Measurements from ENCODE around the gene PPFIA4.

Gene PPFIA4

GRCh38 chr1:203098445-203098844, 72.2 kb downstream of the PPFIA4 start:
- DNase-seq (ENCODE audit: low read depth in 4 of 4, low spot score in 1 of 4), result no peak

- no peak for DNase-seq (ENCODE audit: low read depth in 4 of 4, low spot score in 1 of 4)
Measured at GRCh38 chr1:203098914-203099520, 72.7 kb downstream of the PPFIA4 start.

GRCh38 chr1:203099805-203100515, 73.7 kb downstream of the PPFIA4 start:
- DNase-seq (ENCODE audit: low read depth in 4 of 4, low spot score in 1 of 4), result no peak

GRCh38 chr1:203100516-203100869, 74.2 kb downstream of the PPFIA4 start:
- DNase-seq (ENCODE audit: low read depth in 4 of 4, low spot score in 1 of 4), result no peak

- no peak for DNase-seq (ENCODE audit: low read depth in 4 of 4, low spot score in 1 of 4)
Measured at GRCh38 chr1:203101813-203102634, 75.7 kb downstream of the PPFIA4 start.

- DNase-seq (ENCODE audit: low read depth in 4 of 4, low spot score in 1 of 4), result no peak
Measured at GRCh38 chr1:203103216-203103615, 76.9 kb downstream of the PPFIA4 start.

- no peak for DNase-seq (ENCODE audit: low read depth in 4 of 4, low spot score in 1 of 4)
Measured at GRCh38 chr1:203103829-203104495, 77.7 kb downstream of the PPFIA4 start.

- no peak for DNase-seq (ENCODE audit: low read depth in 4 of 4, low spot score in 1 of 4)
Measured at GRCh38 chr1:203104789-203105390, 78.6 kb downstream of the PPFIA4 start.

GRCh38 chr1:203112475-203112874, 86.2 kb downstream of the PPFIA4 start:
- no peak for DNase-seq (ENCODE audit: low read depth in 4 of 4, low spot score in 1 of 4)

- DNase-seq (ENCODE audit: low read depth in 4 of 4, low spot score in 1 of 4), result no peak
Measured at GRCh38 chr1:203113308-203113707, 87.0 kb downstream of the PPFIA4 start.

GRCh38 chr1:203114202-203114601, 87.9 kb downstream of the PPFIA4 start:
- DNase-seq (ENCODE audit: low read depth in 4 of 4, low spot score in 1 of 4), result no peak

- DNase-seq (ENCODE audit: low read depth in 4 of 4, low spot score in 1 of 4), result no peak
Measured at GRCh38 chr1:203116091-203116820, 90.0 kb downstream of the PPFIA4 start.

- DNase-seq (ENCODE audit: low read depth in 4 of 4, low spot score in 1 of 4), result peak in 1 of 4 experiments; percentile 32
Measured at GRCh38 chr1:203117611-203118575, 91.6 kb downstream of the PPFIA4 start.

- no peak for DNase-seq (ENCODE audit: low read depth in 4 of 4, low spot score in 1 of 4)
Measured at GRCh38 chr1:203120325-203121153, 94.2 kb downstream of the PPFIA4 start.

GRCh38 chr1:203121186-203122015, 95.1 kb downstream of the PPFIA4 start:
- no peak for DNase-seq (ENCODE audit: low read depth in 4 of 4, low spot score in 1 of 4)

- DNase-seq (ENCODE audit: low read depth in 4 of 4, low spot score in 1 of 4), result no peak
Measured at GRCh38 chr1:203122159-203122558, 95.9 kb downstream of the PPFIA4 start.

- DNase-seq (ENCODE audit: low read depth in 4 of 4, low spot score in 1 of 4), result no peak
Measured at GRCh38 chr1:203124011-203124410, 97.7 kb downstream of the PPFIA4 start.

All from stimulated activated CD4-positive, alpha-beta T cell treated with anti-CD3 and anti-CD28 coated beads, Interleukin-1b, Interleukin-23, amount 100 ng/mL, for 24 hours (primary cell).